ENCODE results near the gene WNT1. TPM values are rescaled to one million over a fixed set of nuclear protein-coding genes. Genes with fewer than 3 reads are reported as not detected.

Gene WNT1
- total RNA-seq, 2 donors from 2014 or later = not detected

DNA sequence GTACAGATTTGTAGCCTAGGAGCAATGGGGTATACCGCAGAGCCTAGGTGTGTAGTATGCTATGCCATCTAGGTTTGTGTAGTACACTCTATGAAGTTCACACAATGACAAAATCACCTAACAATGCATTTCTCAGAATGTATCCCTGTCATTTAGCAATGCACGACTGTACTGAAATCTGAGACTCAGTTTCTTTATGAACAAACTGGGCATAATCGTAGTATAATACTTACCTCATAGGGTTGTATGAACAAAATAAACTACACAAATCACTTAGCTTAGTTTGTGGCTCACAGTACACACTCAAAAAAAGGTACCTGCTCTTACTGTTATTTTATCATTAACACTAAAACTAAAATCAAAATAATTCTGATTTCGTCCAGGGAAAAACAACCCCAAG, 47.3 kb downstream of the WNT1 start:
- WGBS, 2 donors = 92 to 95% methylated on average over 4 of the region's 4 CpGs
- no peak for DNase-seq
- no peaks in the 10 kb centered on the region for H3K4me1 ChIP-seq
- TF ChIP-seq, protein P1, sequence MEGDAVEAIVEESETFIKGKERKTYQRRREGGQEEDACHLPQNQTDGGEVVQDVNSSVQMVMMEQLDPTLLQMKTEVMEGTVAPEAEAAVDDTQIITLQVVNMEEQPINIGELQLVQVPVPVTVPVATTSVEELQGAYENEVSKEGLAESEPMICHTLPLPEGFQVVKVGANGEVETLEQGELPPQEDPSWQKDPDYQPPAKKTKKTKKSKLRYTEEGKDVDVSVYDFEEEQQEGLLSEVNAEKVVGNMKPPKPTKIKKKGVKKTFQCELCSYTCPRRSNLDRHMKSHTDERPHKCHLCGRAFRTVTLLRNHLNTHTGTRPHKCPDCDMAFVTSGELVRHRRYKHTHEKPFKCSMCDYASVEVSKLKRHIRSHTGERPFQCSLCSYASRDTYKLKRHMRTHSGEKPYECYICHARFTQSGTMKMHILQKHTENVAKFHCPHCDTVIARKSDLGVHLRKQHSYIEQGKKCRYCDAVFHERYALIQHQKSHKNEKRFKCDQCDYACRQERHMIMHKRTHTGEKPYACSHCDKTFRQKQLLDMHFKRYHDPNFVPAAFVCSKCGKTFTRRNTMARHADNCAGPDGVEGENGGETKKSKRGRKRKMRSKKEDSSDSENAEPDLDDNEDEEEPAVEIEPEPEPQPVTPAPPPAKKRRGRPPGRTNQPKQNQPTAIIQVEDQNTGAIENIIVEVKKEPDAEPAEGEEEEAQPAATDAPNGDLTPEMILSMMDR (IDR thresholded peaks at IDR 0.05) = no peak
- no peak for TF ChIP-seq POLR2A (IDR thresholded peaks at IDR 0.05)
- no peaks in the 10 kb centered on the region for H3K27me3 ChIP-seq
- H3K36me3 ChIP-seq (replicated peaks in 1 of 2; ENCODE audit: insufficient read depth in 1 of 2, low read depth in 2 of 2) = peaks cover 26 to 53% of the 10 kb centered on the region in 2 donors
- ATAC-seq = no peak
- H3K27ac ChIP-seq = no peak overlapping the region
- no peak overlapping the region for H3K4me3 ChIP-seq
- no peaks in the 10 kb centered on the region for H3K9me3 ChIP-seq
- intact Hi-C loops (cut with DNase I) = no loop called here

DNA sequence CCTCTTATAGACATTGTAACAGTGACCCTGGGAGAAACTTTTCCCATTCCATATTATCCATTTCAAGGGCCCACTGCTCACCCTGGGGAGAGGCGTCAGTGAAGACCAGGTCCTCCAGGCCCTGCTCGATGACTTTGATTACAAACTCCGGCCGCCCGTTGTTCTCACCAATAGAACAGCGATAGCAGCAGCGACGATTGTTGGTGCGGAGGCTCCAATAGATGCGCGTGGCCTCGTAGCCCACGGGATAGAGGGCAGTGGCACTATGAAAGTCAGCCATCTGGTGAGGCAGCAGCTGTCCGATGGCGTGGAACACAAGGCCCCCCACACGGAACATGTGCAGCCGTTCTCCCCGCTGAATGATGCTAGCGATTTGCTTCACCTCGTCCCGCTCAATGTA, 48.0 kb downstream of the WNT1 start:
- H3K4me1 ChIP-seq = no peaks in the 10 kb centered on the region
- no peaks in the 10 kb centered on the region for H3K27me3 ChIP-seq
- H3K4me3 ChIP-seq = no peak overlapping the region
- DNase-seq (no peak), ATAC-seq (no peak)
- 92 to 99% methylated on average over 18 to 21 of the region's 21 CpGs for WGBS, 2 donors
- TF ChIP-seq, protein P1 (IDR thresholded peaks at IDR 0.05) = no peak
- TF ChIP-seq POLR2A (IDR thresholded peaks at IDR 0.05) = no peak
- no peak overlapping the region for H3K27ac ChIP-seq
- intact Hi-C loops (cut with DNase I) = no loop called here
- H3K36me3 ChIP-seq (replicated peaks in 1 of 2; ENCODE audit: insufficient read depth in 1 of 2, low read depth in 2 of 2) = peaks cover 26 to 53% of the 10 kb centered on the region in 2 donors
- no peaks in the 10 kb centered on the region for H3K9me3 ChIP-seq

DNA sequence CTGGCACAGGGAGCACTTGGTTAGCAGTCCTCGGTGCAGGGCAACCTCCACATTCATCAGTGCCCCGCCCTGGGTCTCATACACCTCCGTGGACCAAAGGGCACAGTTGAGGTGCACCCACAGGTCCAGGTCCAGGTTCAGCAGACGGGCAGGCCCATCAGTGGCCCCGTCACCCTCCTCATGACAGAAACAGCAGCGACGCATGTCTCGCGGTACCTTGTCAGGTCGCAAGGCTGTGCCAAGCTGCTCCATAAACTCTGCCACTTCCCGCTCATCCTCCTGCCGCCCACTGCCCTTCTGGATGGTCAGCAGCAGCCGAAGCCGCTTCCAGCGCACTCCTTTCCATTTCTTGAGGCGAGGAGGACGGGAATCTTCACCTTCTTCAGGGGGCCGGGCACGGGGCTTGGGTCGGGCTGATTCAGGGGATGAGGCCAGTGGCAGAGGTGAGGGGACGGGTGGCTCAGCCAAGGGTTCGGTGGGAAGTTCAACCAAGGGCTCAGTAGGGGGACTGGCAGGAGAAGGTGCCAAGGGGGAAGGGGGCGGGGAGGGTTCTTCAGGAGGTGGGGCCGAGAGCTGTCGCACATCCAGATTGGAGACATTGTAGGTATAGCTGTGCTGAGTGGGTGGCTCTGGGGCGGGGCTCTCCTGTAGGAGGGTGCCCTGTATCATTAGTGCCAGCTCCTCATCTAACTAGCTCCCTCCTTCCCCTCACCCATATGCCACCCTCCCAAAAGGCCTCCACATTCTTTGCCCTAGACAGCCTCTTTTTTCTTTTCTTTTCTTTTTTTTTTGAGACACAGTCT, 48.8 kb downstream of the WNT1 start:
- Histone ChIP-seq H3K4me3 (no peak overlapping the region), H3K9me3 (no peaks in the 10 kb centered on the region), H3K4me1 (no peaks in the 10 kb centered on the region), H3K36me3 (replicated peaks in 1 of 2; ENCODE audit: insufficient read depth in 1 of 2, low read depth in 2 of 2) (peaks cover 26 to 50% of the 10 kb centered on the region in 2 donors), H3K27me3 (no peaks in the 10 kb centered on the region), H3K27ac (no peak overlapping the region)
- no peak for TF ChIP-seq POLR2A (IDR thresholded peaks at IDR 0.05)
- TF ChIP-seq, protein P1 (IDR thresholded peaks at IDR 0.05) = no peak
- intact Hi-C loops (cut with DNase I) = no loop called here
- ATAC-seq (no peak), DNase-seq (no peak)
- 95 to 98% methylated on average over 21 to 25 of the region's 26 CpGs for WGBS, 2 donors

DNA sequence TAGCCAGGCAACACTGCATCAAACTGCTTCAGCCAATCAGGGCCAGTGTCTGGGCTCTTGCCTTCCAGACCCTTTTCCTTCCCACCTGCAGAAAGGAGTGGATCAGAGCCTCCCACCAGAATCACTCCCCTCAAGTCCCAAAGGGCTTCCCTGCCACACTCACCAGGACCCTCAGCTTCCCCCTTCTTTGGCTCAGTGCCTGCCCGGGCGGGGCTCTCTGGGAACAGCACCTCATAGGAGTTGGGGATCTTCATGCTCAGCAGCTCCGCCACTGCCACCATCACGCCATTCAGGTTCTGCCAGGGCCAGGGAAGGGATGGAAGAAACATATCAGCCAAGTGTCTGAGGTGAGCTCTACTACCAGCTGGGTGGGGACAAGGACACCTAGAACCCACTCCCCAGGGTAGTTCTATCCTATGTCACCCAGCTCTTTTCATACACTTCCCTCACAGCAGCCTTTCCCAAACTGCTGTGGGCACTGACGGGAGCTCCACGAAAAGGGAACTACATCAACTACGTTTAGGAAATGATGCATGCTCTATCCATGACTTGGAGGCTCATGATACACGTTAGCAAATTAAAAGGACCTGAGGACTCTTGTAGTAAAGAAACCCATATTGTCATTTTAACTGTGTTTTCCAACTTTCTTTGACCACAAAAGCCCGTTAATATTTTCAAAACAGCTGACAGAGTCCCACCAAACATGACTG, 49.9 kb downstream of the WNT1 start:
- DNase-seq (peak in 1 of 4 donors; percentile 10), ATAC-seq (no peak)
- WGBS, 2 donors = 78 to 91% methylated on average over 9 of the region's 9 CpGs
- no peaks in the 10 kb centered on the region for H3K9me3 ChIP-seq
- H3K4me1 ChIP-seq = no peaks in the 10 kb centered on the region
- TF ChIP-seq POLR2A (IDR thresholded peaks at IDR 0.05) = no peak
- TF ChIP-seq, protein P1 (IDR thresholded peaks at IDR 0.05) = no peak
- H3K4me3 ChIP-seq = no peak overlapping the region
- H3K27me3 ChIP-seq = no peaks in the 10 kb centered on the region
- no peak overlapping the region for H3K27ac ChIP-seq
- H3K36me3 ChIP-seq (replicated peaks in 1 of 2; ENCODE audit: insufficient read depth in 1 of 2, low read depth in 2 of 2) = peaks cover 26 to 48% of the 10 kb centered on the region in 2 donors
- intact Hi-C loops (cut with DNase I) = no loop called here
